Caco-2 (cell line): ENCODE data around the gene CPEB3. TPM values are rescaled to one million over a fixed set of nuclear protein-coding genes. Genes with fewer than 3 reads are reported as not detected.

ENCODE experiments used
- BruUV-seq: library from RNA; stranded (reverse); fragments of 400-500 nt; replicated peaks from 2 replicates; lab custom pipeline; 2021; lab: Mats Ljungman, UMichigan
- CTCF ChIA-PET: fragments of 300-600 bp; sonication (Branson Sonifier 250); formaldehyde crosslinking; loops from one replicate; lab custom pipeline; 2022; ENCODE audit warnings: antibody characterized with exemption; lab: Charles Lee
- POLR2A ChIA-PET: fragments of 300-600 bp; sonication (Branson Sonifier 250); formaldehyde crosslinking; loops from one replicate; lab custom pipeline; 2022; ENCODE audit warnings: antibody characterized with exemption; lab: Charles Lee
- DNase-seq, 2 experiments: peaks; one replicate each; pipeline versions ENCODE4 v3.0.0 to v3.0.0-alpha.2; 2020 to 2022
- H3K27me3 ChIP-seq: replicated peaks from 2 replicates; pipeline ENCODE4 v1.6.0; 2011; ENCODE audit warnings: low read length; ENCODE audit not compliant: control insufficient read depth, insufficient read depth
- H3K36me3 ChIP-seq: 2 replicates; pipeline ENCODE4 v1.5.1; 2011; ENCODE audit warnings: low read length; ENCODE audit not compliant: control insufficient read depth, insufficient read depth
- H3K4me1 ChIP-seq: fragments of 250-450 bp; sonication (Bioruptor Pico); 2 replicates; pipeline ENCODE4 v1.5.1; 2020; ENCODE audit warnings: mild to moderate bottlenecking
- H3K4me3 ChIP-seq: 2 replicates; pipeline ENCODE4 v1.5.1; 2011; ENCODE audit warnings: low read depth, mild to moderate bottlenecking, control low read depth, low read length
- H3K9me3 ChIP-seq: fragments of 250-450 bp; sonication (Bioruptor Pico); 2 replicates; pipeline ENCODE4 v1.5.1; 2020; ENCODE audit warnings: mild to moderate bottlenecking, moderate library complexity
- H3K27ac Mint-ChIP-seq: one replicate; pipeline ENCODE4 v1.8.0; 2022; ENCODE audit warnings: mixed read lengths; ENCODE audit not compliant: unreplicated experiment
- H3K27me3 Mint-ChIP-seq: one replicate; pipeline ENCODE4 v1.8.0; 2022; ENCODE audit warnings: mixed read lengths; ENCODE audit not compliant: insufficient read depth, unreplicated experiment
- H3K36me3 Mint-ChIP-seq: one replicate; pipeline ENCODE4 v1.8.0; 2022; ENCODE audit warnings: mild to moderate bottlenecking, mixed read lengths; ENCODE audit not compliant: insufficient read depth, unreplicated experiment
- H3K4me1 Mint-ChIP-seq: one replicate; pipeline ENCODE4 v1.8.0; 2022; ENCODE audit warnings: low read depth, mixed read lengths; ENCODE audit not compliant: unreplicated experiment
- H3K4me3 Mint-ChIP-seq: one replicate; pipeline ENCODE4 v1.8.0; 2022; ENCODE audit warnings: mild to moderate bottlenecking, moderate library complexity, mixed read lengths; ENCODE audit not compliant: unreplicated experiment
- H3K9me3 Mint-ChIP-seq: one replicate; pipeline ENCODE4 v1.8.0; 2022; ENCODE audit warnings: mixed read lengths; ENCODE audit not compliant: unreplicated experiment
- intact Hi-C: fragments of 100-400 bp; cut with micrococcal nuclease; formaldehyde crosslinking; loops from one replicate; pipeline ENCODE4 v1.10.0; 2022; ENCODE audit not compliant: unreplicated experiment
- total RNA-seq: library from RNA; stranded (reverse); gene quantifications from 2 replicates; pipeline ENCODE4 v1.2.3, GENCODE V29; 2022
- TF ChIP-seq, protein P1 (sequence below), 2 experiments: fragments of 200-600 bp in 1 of 2; IDR thresholded peaks; 1 replicate in 1 of 2; 2 replicates in 1 of 2; pipeline versions ENCODE4 v1.5.1 to v1.8.0; 2011 to 2022; ENCODE audit warnings: antibody characterized with exemption in 1 of 2, control low read depth in 1 of 2, inconsistent platforms in 1 of 2, low read depth in 1 of 2, low read length in 1 of 2, mild to moderate bottlenecking in 1 of 2, moderate library complexity in 1 of 2; ENCODE audit not compliant: insufficient read depth in 1 of 2, severe bottlenecking in 1 of 2, unreplicated experiment in 1 of 2

Gene CPEB3
- total RNA-seq, 1 experiment from 2014 or later = 2.3 TPM

DNA sequence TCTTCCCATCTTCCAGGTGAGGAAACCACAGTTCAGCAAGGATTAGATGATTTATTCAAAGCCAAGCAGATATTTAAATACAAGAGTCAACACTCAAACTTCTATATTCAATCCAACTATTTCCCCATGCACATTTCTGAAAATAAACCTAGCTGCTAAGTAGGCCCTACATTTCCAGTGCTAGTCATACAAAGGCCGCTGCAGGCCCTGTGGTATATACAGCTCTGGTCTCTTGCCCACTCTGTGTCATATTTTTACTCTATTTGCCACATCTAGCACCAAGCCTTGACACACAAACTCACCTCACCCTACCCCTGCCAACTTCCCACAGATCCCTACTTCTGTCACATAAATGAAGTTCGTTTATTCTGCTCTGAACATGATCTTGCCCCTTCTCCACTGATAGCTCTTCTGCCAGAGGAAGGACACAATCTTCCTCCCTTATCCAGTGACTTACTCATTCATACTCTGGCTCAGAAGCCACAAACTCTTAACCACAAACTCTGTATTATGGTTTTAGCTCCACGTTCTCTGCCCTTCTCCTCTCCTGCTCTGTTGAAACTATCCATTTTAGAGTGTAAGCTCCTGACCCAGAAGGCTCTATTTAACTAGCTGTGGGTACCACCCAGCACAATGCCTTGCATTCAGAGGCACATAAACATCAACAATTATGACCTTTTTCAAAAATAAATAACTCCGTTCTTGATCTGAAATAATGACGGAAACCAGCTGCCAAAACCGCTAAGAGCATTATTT is 180.7 kb downstream of the CPEB3 start:
- no peak overlapping the region for H3K27ac Mint-ChIP-seq
- H3K36me3 Mint-ChIP-seq = no peaks in the 10 kb centered on the region
- Histone ChIP-seq H3K4me3 (no peak overlapping the region), H3K9me3 (no peaks in the 10 kb centered on the region), H3K36me3 (no peaks in the 10 kb centered on the region), H3K27me3 (no peaks in the 10 kb centered on the region), H3K4me1 (peaks cover 11% of the 10 kb centered on the region)
- ChIA-PET POLR2A (no interaction called here), CTCF (interaction anchor here (0.6 kb wide), 1 partner anchor 102 kb away, joined by 4 read pairs; no protein-coding TSS in a partner anchor)
- H3K27me3 Mint-ChIP-seq = no peaks in the 10 kb centered on the region
- no TSS peak for BruUV-seq
- no peak overlapping the region for H3K4me3 Mint-ChIP-seq
- TF ChIP-seq, protein P1, sequence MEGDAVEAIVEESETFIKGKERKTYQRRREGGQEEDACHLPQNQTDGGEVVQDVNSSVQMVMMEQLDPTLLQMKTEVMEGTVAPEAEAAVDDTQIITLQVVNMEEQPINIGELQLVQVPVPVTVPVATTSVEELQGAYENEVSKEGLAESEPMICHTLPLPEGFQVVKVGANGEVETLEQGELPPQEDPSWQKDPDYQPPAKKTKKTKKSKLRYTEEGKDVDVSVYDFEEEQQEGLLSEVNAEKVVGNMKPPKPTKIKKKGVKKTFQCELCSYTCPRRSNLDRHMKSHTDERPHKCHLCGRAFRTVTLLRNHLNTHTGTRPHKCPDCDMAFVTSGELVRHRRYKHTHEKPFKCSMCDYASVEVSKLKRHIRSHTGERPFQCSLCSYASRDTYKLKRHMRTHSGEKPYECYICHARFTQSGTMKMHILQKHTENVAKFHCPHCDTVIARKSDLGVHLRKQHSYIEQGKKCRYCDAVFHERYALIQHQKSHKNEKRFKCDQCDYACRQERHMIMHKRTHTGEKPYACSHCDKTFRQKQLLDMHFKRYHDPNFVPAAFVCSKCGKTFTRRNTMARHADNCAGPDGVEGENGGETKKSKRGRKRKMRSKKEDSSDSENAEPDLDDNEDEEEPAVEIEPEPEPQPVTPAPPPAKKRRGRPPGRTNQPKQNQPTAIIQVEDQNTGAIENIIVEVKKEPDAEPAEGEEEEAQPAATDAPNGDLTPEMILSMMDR (IDR thresholded peaks at IDR 0.05; ENCODE audit: insufficient read depth in 1 of 2, low read depth in 1 of 2, low read length in 1 of 2, severe bottlenecking in 1 of 2, unreplicated experiment in 1 of 2) = no peak
- peaks cover 11% of the 10 kb centered on the region for H3K4me1 Mint-ChIP-seq
- DNase-seq = no peak
- no peaks in the 10 kb centered on the region for H3K9me3 Mint-ChIP-seq
- intact Hi-C loops = no loop called here

DNA sequence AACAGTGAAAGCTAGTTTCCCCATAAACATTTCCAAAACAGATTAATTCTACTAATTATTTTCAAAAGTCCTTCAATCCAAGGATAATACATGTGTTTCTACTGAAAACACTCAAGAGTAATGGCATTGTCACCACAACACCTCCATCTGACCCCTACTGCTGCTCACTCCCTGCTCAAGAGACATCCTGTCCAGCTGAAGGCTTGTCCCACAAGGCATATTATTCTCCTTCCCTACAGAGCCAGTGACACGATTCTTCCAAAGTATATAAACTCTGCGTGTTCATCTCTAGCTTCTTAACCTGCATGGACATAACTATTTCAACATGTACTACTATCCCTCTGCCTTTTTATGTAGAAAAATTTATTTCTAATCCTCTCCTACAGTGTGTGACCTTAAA is 182.1 kb downstream of the CPEB3 start:
- no peak overlapping the region for H3K4me3 Mint-ChIP-seq
- no peaks in the 10 kb centered on the region for H3K36me3 Mint-ChIP-seq
- POLR2A ChIA-PET = no interaction called here
- TF ChIP-seq, protein P1 (IDR thresholded peaks at IDR 0.05; ENCODE audit: insufficient read depth in 1 of 2, low read depth in 1 of 2, low read length in 1 of 2, severe bottlenecking in 1 of 2, unreplicated experiment in 1 of 2) = no peak
- no peak overlapping the region for H3K27ac Mint-ChIP-seq
- H3K4me1 Mint-ChIP-seq = peaks cover 14% of the 10 kb centered on the region
- no peaks in the 10 kb centered on the region for H3K36me3 ChIP-seq
- intact Hi-C loops = no loop called here
- no peaks in the 10 kb centered on the region for H3K9me3 Mint-ChIP-seq
- no peaks in the 10 kb centered on the region for H3K9me3 ChIP-seq
- peaks cover 7% of the 10 kb centered on the region; the same call in 1 of the 2 replicates for H3K4me1 ChIP-seq
- no peaks in the 10 kb centered on the region for H3K27me3 ChIP-seq
- no peak overlapping the region for H3K4me3 ChIP-seq
- H3K27me3 Mint-ChIP-seq = no peaks in the 10 kb centered on the region
- CTCF ChIA-PET = no interaction called here
- no TSS peak for BruUV-seq
- DNase-seq = no peak

DNA sequence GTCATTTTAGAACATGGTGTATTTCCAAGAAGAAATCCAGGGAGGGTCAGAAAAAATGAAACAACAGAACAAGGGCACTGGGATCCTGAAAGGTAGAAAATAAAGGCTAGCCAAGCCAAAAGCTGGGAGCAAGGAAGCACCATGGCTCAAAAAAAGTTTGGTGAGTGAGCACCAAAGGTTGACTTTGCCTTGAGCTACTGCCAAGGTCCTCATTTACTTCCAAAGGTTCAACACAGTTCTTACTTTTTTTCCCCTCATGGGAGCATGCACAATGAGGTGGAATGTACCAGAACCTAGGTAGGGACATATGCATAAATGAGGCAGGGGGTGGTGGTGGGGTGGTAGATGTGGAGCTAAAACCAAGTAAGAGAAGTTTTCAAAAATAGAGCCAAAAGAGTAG is 182.8 kb downstream of the CPEB3 start:
- Histone ChIP-seq H3K36me3 (no peaks in the 10 kb centered on the region), H3K9me3 (no peaks in the 10 kb centered on the region), H3K4me3 (no peak overlapping the region), H3K27me3 (no peaks in the 10 kb centered on the region), H3K4me1 (peaks cover 7% of the 10 kb centered on the region; the same call in 1 of the 2 replicates)
- BruUV-seq = no TSS peak
- no peak overlapping the region for H3K4me3 Mint-ChIP-seq
- intact Hi-C loops = no loop called here
- TF ChIP-seq, protein P1 (IDR thresholded peaks at IDR 0.05; ENCODE audit: insufficient read depth in 1 of 2, low read depth in 1 of 2, low read length in 1 of 2, severe bottlenecking in 1 of 2, unreplicated experiment in 1 of 2) = no peak
- H3K9me3 Mint-ChIP-seq = no peaks in the 10 kb centered on the region
- H3K4me1 Mint-ChIP-seq = peaks cover 14% of the 10 kb centered on the region
- H3K27me3 Mint-ChIP-seq = no peaks in the 10 kb centered on the region
- DNase-seq = no peak
- H3K27ac Mint-ChIP-seq = no peak overlapping the region
- no peaks in the 10 kb centered on the region for H3K36me3 Mint-ChIP-seq
- POLR2A ChIA-PET = no interaction called here
- CTCF ChIA-PET = no interaction called here
